ENCODE data around the gene JPH4.

GRCh38 chr14:23600322-23600707 lies 21.7 kb upstream of the JPH4 start:
- TF ChIP-seq USF2 (IDR thresholded peaks at IDR 0.05) (no peak), CTCF (IDR thresholded peaks at IDR 0.05) (no peak), POLR2A (IDR thresholded peaks at IDR 0.05; ENCODE audit: low read length) (no peak)

Data from A549 (cell line).